ENCODE data around the gene ZNF681.
"Not testable (repeated sequence)": the region's sequence is repeated elsewhere in the genome, so short reads cannot be mapped to it uniquely, and the experiment has no call there.

The ZNF681 gene

GRCh38 chr19:23783636-23784035, 24.9 kb upstream of the ZNF681 start:
- TF ChIP-seq ZNF274 (IDR thresholded peaks at IDR 0.05; ENCODE audit: low read depth, low read length): no peak
- no peak overlapping the region for H3K4me3 ChIP-seq (ENCODE audit: low read length)

- no peak for TF ChIP-seq ZNF274 (IDR thresholded peaks at IDR 0.05; ENCODE audit: low read depth, low read length)
- H3K4me3 ChIP-seq (ENCODE audit: low read length): no peak overlapping the region
Observed at GRCh38 chr19:23779645-23780044, 21.0 kb upstream of the ZNF681 start.

GRCh38 chr19:23778566-23778965, 19.9 kb upstream of the ZNF681 start:
- no peak overlapping the region for H3K4me3 ChIP-seq (ENCODE audit: low read length)
- no peak for TF ChIP-seq ZNF274 (IDR thresholded peaks at IDR 0.05; ENCODE audit: low read depth, low read length)

- not testable (repeated sequence) for H3K4me3 ChIP-seq (ENCODE audit: low read length)
Observed at GRCh38 chr19:23778036-23778435, 19.3 kb upstream of the ZNF681 start.

- no peak for TF ChIP-seq ZNF274 (IDR thresholded peaks at IDR 0.05; ENCODE audit: low read depth, low read length)
Observed at GRCh38 chr19:23777216-23777615, 18.5 kb upstream of the ZNF681 start.

GRCh38 chr19:23776507-23777205, 18.0 kb upstream of the ZNF681 start:
- H3K4me3 ChIP-seq (ENCODE audit: low read length): no peak overlapping the region
- TF ChIP-seq ZNF274 (IDR thresholded peaks at IDR 0.05; ENCODE audit: low read depth, low read length): no peak

More at GRCh38 chr19:23777216-23777615, 18.5 kb upstream of the ZNF681 start:
- H3K4me3 ChIP-seq (ENCODE audit: low read length): no peak overlapping the region

- TF ChIP-seq ZNF274 (IDR thresholded peaks at IDR 0.05; ENCODE audit: low read depth, low read length): no peak
Observed at GRCh38 chr19:23774524-23774971, 15.9 kb upstream of the ZNF681 start.

GRCh38 chr19:23774106-23774505, 15.4 kb upstream of the ZNF681 start:
- no peak overlapping the region for H3K4me3 ChIP-seq (ENCODE audit: low read length)
- TF ChIP-seq ZNF274 (IDR thresholded peaks at IDR 0.05; ENCODE audit: low read depth, low read length): no peak

More at GRCh38 chr19:23774524-23774971, 15.9 kb upstream of the ZNF681 start:
- no peak overlapping the region for H3K4me3 ChIP-seq (ENCODE audit: low read length)

- no peak overlapping the region for H3K4me3 ChIP-seq (ENCODE audit: low read length)
- no peak for TF ChIP-seq ZNF274 (IDR thresholded peaks at IDR 0.05; ENCODE audit: low read depth, low read length)
Observed at GRCh38 chr19:23772675-23773063, 14.0 kb upstream of the ZNF681 start.

- no peak overlapping the region for H3K4me3 ChIP-seq (ENCODE audit: low read length)
- TF ChIP-seq ZNF274 (IDR thresholded peaks at IDR 0.05; ENCODE audit: low read depth, low read length): no peak
Observed at GRCh38 chr19:23771761-23772674, 13.3 kb upstream of the ZNF681 start.

GRCh38 chr19:23771316-23771715, 12.6 kb upstream of the ZNF681 start:
- TF ChIP-seq ZNF274 (IDR thresholded peaks at IDR 0.05; ENCODE audit: low read depth, low read length): no peak

GRCh38 chr19:23770672-23771250, 12.1 kb upstream of the ZNF681 start:
- H3K4me3 ChIP-seq (ENCODE audit: low read length): no peak overlapping the region
- no peak for TF ChIP-seq ZNF274 (IDR thresholded peaks at IDR 0.05; ENCODE audit: low read depth, low read length)

More at GRCh38 chr19:23771316-23771715, 12.6 kb upstream of the ZNF681 start:
- H3K4me3 ChIP-seq (ENCODE audit: low read length): no peak overlapping the region

- H3K4me3 ChIP-seq (ENCODE audit: low read length): no peak overlapping the region
- no peak for TF ChIP-seq ZNF274 (IDR thresholded peaks at IDR 0.05; ENCODE audit: low read depth, low read length)
Observed at GRCh38 chr19:23769691-23770468, 11.2 kb upstream of the ZNF681 start.

GRCh38 chr19:23766951-23767350, 8.3 kb upstream of the ZNF681 start:
- TF ChIP-seq ZNF274 (IDR thresholded peaks at IDR 0.05; ENCODE audit: low read depth, low read length): no peak
- no peak overlapping the region for H3K4me3 ChIP-seq (ENCODE audit: low read length)

Measured in GM08714 (cell line).